Caco-2 (cell line): ENCODE results near the gene TXNRD2. TPM values are rescaled to one million over a fixed set of nuclear protein-coding genes. Genes with fewer than 3 reads are reported as not detected.

Experiments
- BruUV-seq: library from RNA; stranded (reverse); fragments of 400-500 nt; replicated peaks from 2 replicates; lab custom pipeline; 2021; lab: Mats Ljungman, UMichigan
- CTCF ChIA-PET: fragments of 300-600 bp; sonication (Branson Sonifier 250); formaldehyde crosslinking; loops from one replicate; lab custom pipeline; 2022; ENCODE audit warnings: antibody characterized with exemption; lab: Charles Lee
- POLR2A ChIA-PET: fragments of 300-600 bp; sonication (Branson Sonifier 250); formaldehyde crosslinking; loops from one replicate; lab custom pipeline; 2022; ENCODE audit warnings: antibody characterized with exemption; lab: Charles Lee
- DNase-seq, 2 experiments: peaks; one replicate each; pipeline versions ENCODE4 v3.0.0 to v3.0.0-alpha.2; 2020 to 2022
- H3K27me3 ChIP-seq: replicated peaks from 2 replicates; pipeline ENCODE4 v1.6.0; 2011; ENCODE audit warnings: low read length; ENCODE audit not compliant: control insufficient read depth, insufficient read depth
- H3K36me3 ChIP-seq: 2 replicates; pipeline ENCODE4 v1.5.1; 2011; ENCODE audit warnings: low read length; ENCODE audit not compliant: control insufficient read depth, insufficient read depth
- H3K4me1 ChIP-seq: fragments of 250-450 bp; sonication (Bioruptor Pico); 2 replicates; pipeline ENCODE4 v1.5.1; 2020; ENCODE audit warnings: mild to moderate bottlenecking
- H3K4me3 ChIP-seq: 2 replicates; pipeline ENCODE4 v1.5.1; 2011; ENCODE audit warnings: low read depth, mild to moderate bottlenecking, control low read depth, low read length
- H3K9me3 ChIP-seq: fragments of 250-450 bp; sonication (Bioruptor Pico); 2 replicates; pipeline ENCODE4 v1.5.1; 2020; ENCODE audit warnings: mild to moderate bottlenecking, moderate library complexity
- H3K27ac Mint-ChIP-seq: one replicate; pipeline ENCODE4 v1.8.0; 2022; ENCODE audit warnings: mixed read lengths; ENCODE audit not compliant: unreplicated experiment
- H3K27me3 Mint-ChIP-seq: one replicate; pipeline ENCODE4 v1.8.0; 2022; ENCODE audit warnings: mixed read lengths; ENCODE audit not compliant: insufficient read depth, unreplicated experiment
- H3K36me3 Mint-ChIP-seq: one replicate; pipeline ENCODE4 v1.8.0; 2022; ENCODE audit warnings: mild to moderate bottlenecking, mixed read lengths; ENCODE audit not compliant: insufficient read depth, unreplicated experiment
- H3K4me1 Mint-ChIP-seq: one replicate; pipeline ENCODE4 v1.8.0; 2022; ENCODE audit warnings: low read depth, mixed read lengths; ENCODE audit not compliant: unreplicated experiment
- H3K4me3 Mint-ChIP-seq: one replicate; pipeline ENCODE4 v1.8.0; 2022; ENCODE audit warnings: mild to moderate bottlenecking, moderate library complexity, mixed read lengths; ENCODE audit not compliant: unreplicated experiment
- H3K9me3 Mint-ChIP-seq: one replicate; pipeline ENCODE4 v1.8.0; 2022; ENCODE audit warnings: mixed read lengths; ENCODE audit not compliant: unreplicated experiment
- intact Hi-C: fragments of 100-400 bp; cut with micrococcal nuclease; formaldehyde crosslinking; loops from one replicate; pipeline ENCODE4 v1.10.0; 2022; ENCODE audit not compliant: unreplicated experiment
- total RNA-seq: library from RNA; stranded (reverse); gene quantifications from 2 replicates; pipeline ENCODE4 v1.2.3, GENCODE V29; 2022
- TF ChIP-seq, protein P1 (sequence below), 2 experiments: fragments of 200-600 bp in 1 of 2; IDR thresholded peaks; 1 replicate in 1 of 2; 2 replicates in 1 of 2; pipeline versions ENCODE4 v1.5.1 to v1.8.0; 2011 to 2022; ENCODE audit warnings: antibody characterized with exemption in 1 of 2, control low read depth in 1 of 2, inconsistent platforms in 1 of 2, low read depth in 1 of 2, low read length in 1 of 2, mild to moderate bottlenecking in 1 of 2, moderate library complexity in 1 of 2; ENCODE audit not compliant: insufficient read depth in 1 of 2, severe bottlenecking in 1 of 2, unreplicated experiment in 1 of 2

Gene TXNRD2
- total RNA-seq, 1 experiment from 2014 or later: 44.8 TPM

DNA sequence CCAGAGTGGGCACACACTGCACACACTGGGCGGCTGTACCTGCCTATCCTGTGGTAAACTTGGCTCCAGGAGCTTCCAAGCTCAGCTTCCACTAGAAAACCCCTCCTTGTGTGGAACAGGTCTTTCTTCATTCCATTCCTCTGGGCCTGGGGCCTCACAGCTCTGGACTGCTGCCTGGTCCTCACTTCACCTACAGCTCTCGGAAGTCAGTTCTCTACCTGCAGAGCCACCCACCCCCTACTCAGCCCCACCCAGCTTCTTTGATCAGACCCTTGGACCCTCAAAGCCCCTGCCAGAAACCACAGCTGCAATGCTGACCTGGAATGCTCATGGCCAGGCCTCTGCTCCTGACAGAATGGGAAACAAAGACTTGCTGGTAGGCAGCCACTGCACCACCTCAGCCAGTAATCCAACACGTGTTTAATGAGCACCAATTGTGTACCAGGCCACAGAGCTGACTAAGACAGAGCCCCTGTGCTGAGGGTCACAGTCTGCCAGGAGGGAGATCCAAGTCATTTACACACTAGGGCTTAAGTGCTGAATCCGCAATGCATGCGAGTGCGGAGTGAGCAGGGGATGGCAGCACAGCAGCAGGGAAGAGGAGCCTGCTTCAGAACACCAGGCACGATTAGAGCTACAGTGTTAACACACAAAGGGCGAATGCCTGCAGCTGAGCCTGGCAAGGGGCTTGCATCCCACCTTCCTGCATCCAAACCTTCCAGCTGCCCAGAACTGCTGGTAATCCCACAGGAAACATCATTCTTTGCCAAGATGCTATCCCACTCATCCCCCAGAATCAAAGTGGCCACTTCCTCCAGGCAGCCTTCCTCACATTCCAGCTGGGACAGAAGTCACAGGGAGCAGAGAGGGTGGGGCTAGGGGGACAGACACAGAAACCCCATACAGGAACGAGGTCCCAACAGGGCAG lies 91.5 kb downstream of the TXNRD2 start:
- Mint-ChIP-seq H3K9me3 (no peaks in the 10 kb centered on the region), H3K4me1 (peaks cover 38% of the 10 kb centered on the region), H3K36me3 (peaks cover 71% of the 10 kb centered on the region), H3K27me3 (no peaks in the 10 kb centered on the region), H3K4me3 (peak overlapping the region; percentile 69), H3K27ac (peak overlapping the region; percentile 98)
- ChIA-PET CTCF (interaction anchor here (0.5 to 2.0 kb wide), 8 partner anchors 9 to 568 kb away, joined by 3 to 9 read pairs (median 4); partner anchors contain the start of gene GP1BB), POLR2A (interaction anchor here (1.0 to 1.3 kb wide), 2 partner anchors 9 to 30 kb away, joined by 5 to 8 read pairs; no protein-coding TSS in a partner anchor)
- Histone ChIP-seq H3K36me3 (peaks cover 6% of the 10 kb centered on the region), H3K4me3 (no peak overlapping the region), H3K4me1 (peaks cover 49% of the 10 kb centered on the region), H3K9me3 (no peaks in the 10 kb centered on the region), H3K27me3 (no peaks in the 10 kb centered on the region)
- DNase-seq: peak; percentile 85 to 88
- no TSS peak for BruUV-seq
- TF ChIP-seq, protein P1, sequence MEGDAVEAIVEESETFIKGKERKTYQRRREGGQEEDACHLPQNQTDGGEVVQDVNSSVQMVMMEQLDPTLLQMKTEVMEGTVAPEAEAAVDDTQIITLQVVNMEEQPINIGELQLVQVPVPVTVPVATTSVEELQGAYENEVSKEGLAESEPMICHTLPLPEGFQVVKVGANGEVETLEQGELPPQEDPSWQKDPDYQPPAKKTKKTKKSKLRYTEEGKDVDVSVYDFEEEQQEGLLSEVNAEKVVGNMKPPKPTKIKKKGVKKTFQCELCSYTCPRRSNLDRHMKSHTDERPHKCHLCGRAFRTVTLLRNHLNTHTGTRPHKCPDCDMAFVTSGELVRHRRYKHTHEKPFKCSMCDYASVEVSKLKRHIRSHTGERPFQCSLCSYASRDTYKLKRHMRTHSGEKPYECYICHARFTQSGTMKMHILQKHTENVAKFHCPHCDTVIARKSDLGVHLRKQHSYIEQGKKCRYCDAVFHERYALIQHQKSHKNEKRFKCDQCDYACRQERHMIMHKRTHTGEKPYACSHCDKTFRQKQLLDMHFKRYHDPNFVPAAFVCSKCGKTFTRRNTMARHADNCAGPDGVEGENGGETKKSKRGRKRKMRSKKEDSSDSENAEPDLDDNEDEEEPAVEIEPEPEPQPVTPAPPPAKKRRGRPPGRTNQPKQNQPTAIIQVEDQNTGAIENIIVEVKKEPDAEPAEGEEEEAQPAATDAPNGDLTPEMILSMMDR (IDR thresholded peaks at IDR 0.05; ENCODE audit: insufficient read depth in 1 of 2, low read depth in 1 of 2, low read length in 1 of 2, severe bottlenecking in 1 of 2, unreplicated experiment in 1 of 2): no peak
- intact Hi-C loops: loop anchor here (1.0 kb wide), 1 partner anchor 31 kb away; no protein-coding TSS in a partner anchor

DNA sequence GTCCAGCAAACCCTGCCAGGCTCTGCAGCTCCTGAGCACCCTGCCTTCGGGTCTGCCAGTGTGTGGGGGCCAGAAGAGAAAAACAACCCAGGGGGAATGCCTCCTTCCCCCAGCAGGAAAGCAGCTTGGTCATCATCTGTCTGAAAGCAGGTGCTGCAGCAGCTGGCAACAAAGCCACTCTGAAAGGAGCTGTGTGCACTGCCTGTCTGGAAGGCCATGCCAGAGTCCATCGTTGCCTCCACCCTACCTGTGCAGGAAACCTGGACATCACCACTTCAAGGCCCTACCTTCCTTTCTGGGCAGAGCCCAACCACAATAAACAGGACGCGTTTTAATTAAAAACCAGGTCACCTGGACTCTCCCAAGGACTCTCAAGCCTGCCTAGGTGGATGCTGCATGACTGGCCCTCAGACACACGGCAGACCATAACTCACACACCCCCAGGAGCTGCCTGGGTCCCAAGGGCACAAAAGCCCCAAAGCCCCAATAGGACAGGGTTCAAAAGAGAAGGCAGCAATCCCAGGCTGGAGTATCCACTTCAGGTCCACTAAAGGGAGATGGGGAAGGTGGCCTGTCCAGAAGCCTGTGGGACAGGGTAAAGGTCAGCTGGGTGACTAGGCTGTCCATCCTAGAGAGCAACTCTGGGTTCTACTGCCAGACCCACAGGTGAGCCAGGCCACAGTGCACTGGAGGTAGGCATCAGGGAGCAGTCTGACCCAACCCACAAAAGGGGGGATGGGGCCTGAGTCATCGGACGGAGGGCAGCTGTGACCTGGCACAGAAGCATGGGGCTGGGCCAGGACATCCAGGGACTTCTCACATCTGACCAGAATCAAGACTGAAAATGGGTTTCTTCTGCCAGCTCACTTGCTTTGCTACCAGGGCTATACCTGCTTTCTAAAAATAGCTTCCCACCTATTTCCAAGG lies 93.1 kb downstream of the TXNRD2 start:
- no TSS peak for BruUV-seq
- POLR2A ChIA-PET: no interaction called here
- peaks cover 66% of the 10 kb centered on the region for H3K36me3 Mint-ChIP-seq

More for the DNA sequence above, 93.1 kb downstream of the TXNRD2 start:
- CTCF ChIA-PET: no interaction called here
- peak overlapping the region; percentile 57 for H3K27ac Mint-ChIP-seq
- Histone ChIP-seq H3K4me3 (no peak overlapping the region), H3K27me3 (no peaks in the 10 kb centered on the region), H3K4me1 (peaks cover 49% of the 10 kb centered on the region), H3K36me3 (peaks cover 6% of the 10 kb centered on the region), H3K9me3 (no peaks in the 10 kb centered on the region)
- TF ChIP-seq, protein P1 (IDR thresholded peaks at IDR 0.05; ENCODE audit: insufficient read depth in 1 of 2, low read depth in 1 of 2, low read length in 1 of 2, severe bottlenecking in 1 of 2, unreplicated experiment in 1 of 2): no peak
- no peak overlapping the region for H3K4me3 Mint-ChIP-seq
- no peak for DNase-seq
- H3K4me1 Mint-ChIP-seq: peaks cover 37% of the 10 kb centered on the region
- intact Hi-C loops: no loop called here
- no peaks in the 10 kb centered on the region for H3K27me3 Mint-ChIP-seq
- no peaks in the 10 kb centered on the region for H3K9me3 Mint-ChIP-seq
